BE2C (cell line): ENCODE measurements around the gene SRSF4.
A peak's percentile ranks its signal among the peaks of the same experiment; 100 is the strongest.

ENCODE experiments used
- DNase-seq: peaks from one replicate; pipeline ENCODE4 v3.0.0-alpha.2; 2020
- H3K27me3 ChIP-seq: fragments of 250-450 bp; sonication (Bioruptor Pico); 2 replicates; pipeline ENCODE4 v1.5.1; 2020; ENCODE audit warnings: mild to moderate bottlenecking
- H3K36me3 ChIP-seq: fragments of 250-450 bp; sonication (Bioruptor Pico); 2 replicates; pipeline ENCODE4 v1.5.1; 2020; ENCODE audit warnings: mild to moderate bottlenecking
- H3K4me1 ChIP-seq: fragments of 250-450 bp; sonication (Bioruptor Pico); 2 replicates; pipeline ENCODE4 v1.5.1; 2020
- H3K4me3 ChIP-seq: 2 replicates; pipeline ENCODE4 v1.5.1; 2011; ENCODE audit warnings: low read depth, low read length
- H3K9me3 ChIP-seq: fragments of 250-450 bp; sonication (Bioruptor Pico); 2 replicates; pipeline ENCODE4 v1.5.1; 2020
- TF ChIP-seq, protein P1 (sequence below): IDR thresholded peaks from 2 replicates; pipeline ENCODE4 v1.5.1; 2012; ENCODE audit warnings: mild to moderate bottlenecking, low read depth, low read length

Gene SRSF4

GRCh38 chr1:29202584-29203340, 21.1 kb upstream of the SRSF4 start:
- H3K9me3 ChIP-seq = no peaks in the 10 kb centered on the region
- no peaks in the 10 kb centered on the region; the same call in 1 of the 2 replicates for H3K4me1 ChIP-seq
- H3K36me3 ChIP-seq = peaks cover 11% of the 10 kb centered on the region
- no peaks in the 10 kb centered on the region for H3K27me3 ChIP-seq
- no peak overlapping the region for H3K4me3 ChIP-seq
- DNase-seq = peak; percentile 87
- TF ChIP-seq, protein P1, sequence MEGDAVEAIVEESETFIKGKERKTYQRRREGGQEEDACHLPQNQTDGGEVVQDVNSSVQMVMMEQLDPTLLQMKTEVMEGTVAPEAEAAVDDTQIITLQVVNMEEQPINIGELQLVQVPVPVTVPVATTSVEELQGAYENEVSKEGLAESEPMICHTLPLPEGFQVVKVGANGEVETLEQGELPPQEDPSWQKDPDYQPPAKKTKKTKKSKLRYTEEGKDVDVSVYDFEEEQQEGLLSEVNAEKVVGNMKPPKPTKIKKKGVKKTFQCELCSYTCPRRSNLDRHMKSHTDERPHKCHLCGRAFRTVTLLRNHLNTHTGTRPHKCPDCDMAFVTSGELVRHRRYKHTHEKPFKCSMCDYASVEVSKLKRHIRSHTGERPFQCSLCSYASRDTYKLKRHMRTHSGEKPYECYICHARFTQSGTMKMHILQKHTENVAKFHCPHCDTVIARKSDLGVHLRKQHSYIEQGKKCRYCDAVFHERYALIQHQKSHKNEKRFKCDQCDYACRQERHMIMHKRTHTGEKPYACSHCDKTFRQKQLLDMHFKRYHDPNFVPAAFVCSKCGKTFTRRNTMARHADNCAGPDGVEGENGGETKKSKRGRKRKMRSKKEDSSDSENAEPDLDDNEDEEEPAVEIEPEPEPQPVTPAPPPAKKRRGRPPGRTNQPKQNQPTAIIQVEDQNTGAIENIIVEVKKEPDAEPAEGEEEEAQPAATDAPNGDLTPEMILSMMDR = peak; percentile 82

DNA sequence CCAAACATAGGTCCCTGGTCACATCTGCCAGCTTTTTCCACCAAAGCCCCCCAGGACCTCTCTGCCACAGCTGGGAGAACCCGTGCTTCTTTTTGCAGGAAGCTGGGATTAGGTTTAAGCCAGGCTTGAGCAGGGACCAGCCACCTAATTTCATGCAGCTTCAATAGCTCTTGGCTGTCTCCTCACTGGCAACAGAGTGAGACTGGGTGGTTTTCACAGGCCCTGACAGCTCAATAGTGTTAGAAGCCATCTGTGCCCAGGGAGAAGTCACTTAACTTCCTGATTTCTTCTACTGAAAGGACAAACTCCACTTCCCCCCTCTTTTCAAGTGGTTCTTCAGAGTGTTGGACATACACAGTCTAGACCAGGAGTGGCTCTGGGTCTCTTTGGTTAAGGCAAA, 20.4 kb upstream of the SRSF4 start:
- no peaks in the 10 kb centered on the region for H3K9me3 ChIP-seq
- H3K4me1 ChIP-seq = peaks cover 4% of the 10 kb centered on the region
- H3K36me3 ChIP-seq = peaks cover 11% of the 10 kb centered on the region
- TF ChIP-seq, protein P1 = no peak
- DNase-seq = no peak
- H3K4me3 ChIP-seq = no peak overlapping the region
- H3K27me3 ChIP-seq = no peaks in the 10 kb centered on the region

GRCh38 chr1:29201595-29202051, 19.9 kb upstream of the SRSF4 start:
- peaks cover 11% of the 10 kb centered on the region for H3K36me3 ChIP-seq
- TF ChIP-seq, protein P1 = no peak
- peaks cover 4% of the 10 kb centered on the region for H3K4me1 ChIP-seq
- H3K4me3 ChIP-seq = no peak overlapping the region
- no peaks in the 10 kb centered on the region for H3K27me3 ChIP-seq
- no peak for DNase-seq
- H3K9me3 ChIP-seq = no peaks in the 10 kb centered on the region

DNA sequence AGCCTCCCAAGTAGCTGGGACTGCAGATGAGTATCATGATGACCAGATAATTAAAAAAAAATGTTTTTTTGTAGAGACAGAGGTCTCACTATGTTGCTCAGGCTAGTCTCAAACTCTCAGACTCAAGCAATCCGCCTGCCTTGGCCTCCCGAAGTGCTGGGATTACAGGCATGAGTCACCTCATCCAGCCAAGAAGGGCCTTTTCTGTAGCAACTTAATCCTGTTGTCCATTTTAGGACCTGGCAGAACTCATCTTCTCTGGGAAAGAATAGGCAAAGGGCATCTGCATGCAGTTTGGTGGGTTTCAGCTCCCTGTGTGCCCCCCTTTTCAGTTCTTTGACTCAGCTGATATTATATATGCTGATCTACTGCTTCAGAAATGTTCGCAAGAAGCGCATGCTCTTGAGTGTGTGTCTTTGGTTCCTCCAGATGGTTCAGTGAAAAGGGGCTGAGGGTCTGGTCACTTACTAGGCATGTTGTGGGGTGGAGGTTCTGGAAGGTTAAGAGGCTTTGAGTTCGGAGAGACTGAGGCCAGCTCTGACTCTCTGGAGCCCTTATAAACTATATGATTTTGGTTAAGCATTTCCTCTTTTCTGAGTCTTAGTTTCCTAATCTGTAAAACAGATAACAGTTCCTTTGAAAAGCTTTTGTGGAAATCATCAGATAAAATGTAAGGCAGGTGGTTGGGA, 19.4 kb upstream of the SRSF4 start:
- no peaks in the 10 kb centered on the region for H3K27me3 ChIP-seq
- no peak overlapping the region for H3K4me3 ChIP-seq
- no peaks in the 10 kb centered on the region for H3K9me3 ChIP-seq
- peaks cover 4% of the 10 kb centered on the region for H3K4me1 ChIP-seq
- TF ChIP-seq, protein P1 = no peak
- DNase-seq = no peak
- peaks cover 11% of the 10 kb centered on the region for H3K36me3 ChIP-seq

DNA sequence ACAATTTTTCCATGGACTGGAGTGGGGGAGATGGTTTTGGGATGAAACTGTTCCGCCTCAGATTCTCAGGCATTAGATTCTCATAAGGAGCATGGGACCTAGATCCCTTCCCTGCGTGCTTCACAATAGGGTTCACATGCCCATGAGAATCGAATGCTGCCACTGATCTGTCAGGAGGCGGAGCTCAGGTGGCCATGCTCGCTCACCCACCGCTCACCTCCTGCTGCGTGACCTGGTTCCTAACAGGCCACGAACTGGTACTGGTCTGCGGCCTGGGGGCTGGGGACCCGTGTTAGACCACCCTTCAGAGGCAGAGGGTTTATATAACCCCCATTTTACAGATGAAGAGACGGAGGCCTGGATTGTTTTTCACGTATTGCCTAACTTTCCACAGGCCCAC, 16.3 kb upstream of the SRSF4 start:
- H3K36me3 ChIP-seq = peaks cover 10% of the 10 kb centered on the region

More for the DNA sequence above, 16.3 kb upstream of the SRSF4 start:
- Histone ChIP-seq H3K4me1 (peaks cover 4% of the 10 kb centered on the region), H3K9me3 (no peaks in the 10 kb centered on the region), H3K4me3 (no peak overlapping the region), H3K27me3 (no peaks in the 10 kb centered on the region)
- TF ChIP-seq, protein P1 = no peak
- no peak for DNase-seq
